HEK293 (cell line): ENCODE results near the gene MYOG.

Experiments
- CTCF ChIA-PET: fragments of 350-600 bp; formaldehyde crosslinking; extraction: SDS; loops from one replicate; lab custom pipeline; 2021; ENCODE audit warnings: antibody characterized with exemption; lab: Yijun Ruan, JAX
- POLR2A ChIA-PET: fragments of 300-600 bp; formaldehyde crosslinking; extraction: SDS; loops from one replicate; lab custom pipeline; 2020; ENCODE audit warnings: antibody characterized with exemption, inconsistent platforms; lab: Yijun Ruan, JAX
- H3K27ac ChIP-seq: fragments of 200-500 bp; sonication (Bioruptor generic); 2 replicates; pipeline ENCODE4 v1.5.1; 2014; ENCODE audit warnings: low read depth, low read length, control low read depth, inconsistent platforms; ENCODE audit errors: extremely low read depth
- H3K36me3 ChIP-seq, 2 experiments: fragments of 200-500 bp in 1 of 2; sonication (Bioruptor generic) in 1 of 2; 1 replicate in 1 of 2; 2 replicates in 1 of 2; pipeline ENCODE4 v1.5.1; 2014 to 2017; ENCODE audit warnings: inconsistent platforms in 2 of 2, low read length in 2 of 2; ENCODE audit not compliant: control insufficient read depth in 2 of 2, insufficient read depth in 1 of 2
- H3K4me1 ChIP-seq: fragments of 200-500 bp; sonication (Bioruptor generic); 2 replicates; pipeline ENCODE4 v1.5.1; 2014; ENCODE audit warnings: mild to moderate bottlenecking, low read length, inconsistent platforms; ENCODE audit not compliant: control insufficient read depth, insufficient read depth
- H3K4me3 ChIP-seq: 2 replicates; pipeline ENCODE4 v1.5.1; 2011; ENCODE audit warnings: low read depth, mild to moderate bottlenecking, control low read depth, low read length, moderate library complexity
- H3K9me3 ChIP-seq: fragments of 200-500 bp; sonication (Bioruptor generic); 2 replicates; pipeline ENCODE4 v1.5.1; 2014; ENCODE audit warnings: low read depth, low read length, inconsistent platforms; ENCODE audit not compliant: control insufficient read depth, insufficient read depth
- BCL11B ChIP-seq: fragments of 450-650 bp; formaldehyde crosslinking; IDR thresholded peaks from 2 replicates; pipeline ENCODE4 v1.5.1; 2016; ENCODE audit warnings: low read depth, missing biosample characterization, missing genetic modification characterization
- OVOL3 ChIP-seq: fragments of 450-650 bp; formaldehyde crosslinking; IDR thresholded peaks from 2 replicates; pipeline ENCODE4 v1.5.1; 2016; ENCODE audit warnings: missing biosample characterization, missing genetic modification characterization
- PBX3 ChIP-seq: sonication (generic); formaldehyde crosslinking; IDR thresholded peaks from 2 replicates; pipeline ENCODE4 v1.8.1; 2022; ENCODE audit warnings: mild to moderate bottlenecking, moderate library complexity, missing genetic modification reagents
- PRDM1 ChIP-seq: fragments of 450-650 bp; formaldehyde crosslinking; IDR thresholded peaks from 2 replicates; pipeline ENCODE4; 2016; ENCODE audit warnings: missing biosample characterization, missing genetic modification characterization
- PRDM10 ChIP-seq: fragments of 450-650 bp; formaldehyde crosslinking; IDR thresholded peaks from 2 replicates; pipeline ENCODE4 v1.5.1; 2016; ENCODE audit warnings: missing biosample characterization, missing genetic modification characterization
- PRDM4 ChIP-seq: fragments of 450-650 bp; formaldehyde crosslinking; IDR thresholded peaks from 2 replicates; pipeline ENCODE4 v1.5.1; 2017; ENCODE audit warnings: missing biosample characterization, missing genetic modification characterization
- SCRT1 ChIP-seq: fragments of 450-650 bp; formaldehyde crosslinking; IDR thresholded peaks from 2 replicates; pipeline ENCODE4 v1.5.1; 2016; ENCODE audit warnings: missing biosample characterization, missing genetic modification characterization, borderline replicate concordance
- ZBTB10 ChIP-seq: fragments of 450-650 bp; formaldehyde crosslinking; IDR thresholded peaks from 2 replicates; pipeline ENCODE4 v1.5.1; 2016; ENCODE audit warnings: missing biosample characterization, missing genetic modification characterization
- ZNF148 ChIP-seq: fragments of 450-650 bp; formaldehyde crosslinking; IDR thresholded peaks from 2 replicates; pipeline ENCODE4 v1.5.0; 2017; ENCODE audit warnings: missing biosample characterization, missing genetic modification characterization, borderline replicate concordance
- ZNF202 ChIP-seq: fragments of 450-650 bp; formaldehyde crosslinking; IDR thresholded peaks from 2 replicates; pipeline ENCODE4 v1.5.1; 2016; ENCODE audit warnings: missing biosample characterization, missing genetic modification characterization, borderline replicate concordance
- ZNF214 ChIP-seq: fragments of 450-650 bp; formaldehyde crosslinking; IDR thresholded peaks from 2 replicates; pipeline ENCODE4 v1.5.1; 2017; ENCODE audit warnings: missing biosample characterization, mild to moderate bottlenecking, missing genetic modification characterization, borderline replicate concordance
- ZNF302 ChIP-seq: fragments of 450-650 bp; formaldehyde crosslinking; IDR thresholded peaks from 2 replicates; pipeline ENCODE4 v1.5.1; 2016; ENCODE audit warnings: missing biosample characterization, missing genetic modification characterization, low read depth
- ZNF335 ChIP-seq: fragments of 450-650 bp; formaldehyde crosslinking; conservative IDR thresholded peaks from 2 replicates; pipeline ENCODE4 v1.5.1; 2016; ENCODE audit warnings: missing biosample characterization, missing genetic modification characterization
- ZNF514 ChIP-seq: fragments of 450-650 bp; formaldehyde crosslinking; IDR thresholded peaks from 2 replicates; pipeline ENCODE4 v1.5.1; 2016; ENCODE audit warnings: missing biosample characterization, missing genetic modification characterization
- ZNF529 ChIP-seq: fragments of 450-650 bp; formaldehyde crosslinking; IDR thresholded peaks from 2 replicates; pipeline ENCODE4 v1.5.1; 2017; ENCODE audit warnings: missing genetic modification characterization, missing biosample characterization; ENCODE audit not compliant: insufficient replicate concordance
- ZNF561 ChIP-seq: fragments of 450-650 bp; IDR thresholded peaks from 2 replicates; pipeline ENCODE4 v1.5.1; 2018; ENCODE audit warnings: missing biosample characterization, missing genetic modification characterization, borderline replicate concordance
- ZNF624 ChIP-seq: fragments of 450-650 bp; formaldehyde crosslinking; IDR thresholded peaks from 2 replicates; pipeline ENCODE4 v1.5.1; 2017; ENCODE audit warnings: missing biosample characterization, missing genetic modification characterization
- ZNF654 ChIP-seq: fragments of 450-650 bp; formaldehyde crosslinking; IDR thresholded peaks from 2 replicates; pipeline ENCODE4 v1.5.1; 2016; ENCODE audit warnings: low read depth, missing biosample characterization, missing genetic modification characterization
- TF ChIP-seq, protein P1 (sequence below): fragments of 450-650 bp; formaldehyde crosslinking; IDR thresholded peaks from 2 replicates; pipeline ENCODE4 v1.5.1; 2016; ENCODE audit warnings: missing biosample characterization, missing genetic modification characterization
- TF ChIP-seq, protein P2 (sequence below): fragments of 450-650 bp; formaldehyde crosslinking; IDR thresholded peaks from 2 replicates; pipeline ENCODE4 v1.5.1; 2016; ENCODE audit warnings: missing biosample characterization, missing genetic modification characterization

The MYOG gene

GRCh38 chr1:203077367-203077766 lies 8.4 kb downstream of the MYOG start:
- Histone ChIP-seq H3K36me3 (no peaks in the 10 kb centered on the region), H3K9me3 (no peaks in the 10 kb centered on the region), H3K4me1 (no peaks in the 10 kb centered on the region), H3K4me3 (no peak overlapping the region), H3K27ac (no peak overlapping the region)
- POLR2A ChIA-PET, result no interaction called here
- TF ChIP-seq ZNF148 (tag by site-specific recombination) (no peak), BCL11B (tag by site-specific recombination) (no peak), ZNF335 (no peak), ZNF561 (tag by site-specific recombination) (no peak), ZNF624 (tag by site-specific recombination) (no peak), SCRT1 (no peak), PRDM4 (tag by site-specific recombination) (no peak), ZNF514 (tag by site-specific recombination) (no peak), ZNF529 (tag by site-specific recombination) (no peak), ZNF654 (no peak), ZNF202 (no peak), OVOL3 (tag by site-specific recombination) (no peak), PRDM10 (tag by site-specific recombination) (no peak), ZNF214 (tag by site-specific recombination) (no peak), ZNF302 (tag by site-specific recombination) (no peak), PRDM1 (tag by site-specific recombination) (no peak), ZBTB10 (tag by site-specific recombination) (no peak), PBX3 (CRISPR knock-in tag) (no peak)
- TF ChIP-seq, protein P1, sequence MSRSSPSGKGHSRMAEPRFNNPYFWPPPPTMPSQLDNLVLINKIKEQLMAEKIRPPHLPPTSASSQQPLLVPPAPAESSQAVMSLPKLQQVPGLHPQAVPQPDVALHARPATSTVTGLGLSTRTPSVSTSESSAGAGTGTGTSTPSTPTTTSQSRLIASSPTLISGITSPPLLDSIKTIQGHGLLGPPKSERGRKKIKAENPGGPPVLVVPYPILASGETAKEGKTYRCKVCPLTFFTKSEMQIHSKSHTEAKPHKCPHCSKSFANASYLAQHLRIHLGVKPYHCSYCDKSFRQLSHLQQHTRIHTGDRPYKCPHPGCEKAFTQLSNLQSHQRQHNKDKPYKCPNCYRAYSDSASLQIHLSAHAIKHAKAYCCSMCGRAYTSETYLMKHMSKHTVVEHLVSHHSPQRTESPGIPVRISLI, result no peak
- TF ChIP-seq, protein P2, sequence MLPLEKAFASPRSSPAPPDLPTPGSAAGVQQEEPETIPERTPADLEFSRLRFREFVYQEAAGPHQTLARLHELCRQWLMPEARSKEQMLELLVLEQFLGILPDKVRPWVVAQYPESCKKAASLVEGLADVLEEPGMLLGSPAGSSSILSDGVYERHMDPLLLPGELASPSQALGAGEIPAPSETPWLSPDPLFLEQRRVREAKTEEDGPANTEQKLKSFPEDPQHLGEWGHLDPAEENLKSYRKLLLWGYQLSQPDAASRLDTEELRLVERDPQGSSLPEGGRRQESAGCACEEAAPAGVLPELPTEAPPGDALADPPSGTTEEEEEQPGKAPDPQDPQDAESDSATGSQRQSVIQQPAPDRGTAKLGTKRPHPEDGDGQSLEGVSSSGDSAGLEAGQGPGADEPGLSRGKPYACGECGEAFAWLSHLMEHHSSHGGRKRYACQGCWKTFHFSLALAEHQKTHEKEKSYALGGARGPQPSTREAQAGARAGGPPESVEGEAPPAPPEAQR (tag by site-specific recombination), result no peak
- CTCF ChIA-PET, result interaction anchor here (0.6 to 2.5 kb wide), 6 partner anchors 14 to 190 kb away, joined by 3 to 12 read pairs (median 4); partner anchors contain the start of gene PPFIA4
